ENCODE data around the gene ABCB1.
"Not testable (repeated sequence)": the region's sequence is repeated elsewhere in the genome, so short reads cannot be mapped to it uniquely, and the experiment has no call there.

DNA sequence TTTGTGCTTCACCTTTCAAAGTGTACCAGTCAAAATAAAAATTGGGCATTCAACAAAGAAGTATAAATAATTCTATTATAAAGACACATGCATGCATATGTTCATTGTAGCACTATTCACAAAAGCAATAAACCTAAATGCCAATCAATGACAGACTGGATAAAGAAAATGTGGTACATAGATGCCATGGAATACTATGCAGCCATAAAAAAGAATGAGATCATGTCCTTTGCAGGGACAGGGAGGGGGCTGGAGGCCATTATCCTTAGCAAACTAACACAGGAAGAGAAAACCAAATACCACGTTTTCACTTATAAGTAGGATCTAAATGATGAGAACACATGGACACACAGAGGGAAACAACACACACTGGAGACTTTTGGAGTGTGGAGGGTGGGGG is 28.2 kb downstream of the ABCB1 start:
- not testable (repeated sequence) for TF ChIP-seq GABPA (tag; conservative IDR thresholded peaks at IDR 0.05; ENCODE audit: low read depth); TCF7 (IDR thresholded peaks at IDR 0.05; ENCODE audit: borderline replicate concordance); ZNF274 (IDR thresholded peaks at IDR 0.05; ENCODE audit: borderline replicate concordance, low read depth, low read length)
- TF ChIP-seq, protein P1, sequence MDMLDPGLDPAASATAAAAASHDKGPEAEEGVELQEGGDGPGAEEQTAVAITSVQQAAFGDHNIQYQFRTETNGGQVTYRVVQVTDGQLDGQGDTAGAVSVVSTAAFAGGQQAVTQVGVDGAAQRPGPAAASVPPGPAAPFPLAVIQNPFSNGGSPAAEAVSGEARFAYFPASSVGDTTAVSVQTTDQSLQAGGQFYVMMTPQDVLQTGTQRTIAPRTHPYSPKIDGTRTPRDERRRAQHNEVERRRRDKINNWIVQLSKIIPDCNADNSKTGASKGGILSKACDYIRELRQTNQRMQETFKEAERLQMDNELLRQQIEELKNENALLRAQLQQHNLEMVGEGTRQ (CRISPR knock-in tag; IDR thresholded peaks at IDR 0.05), result not testable (repeated sequence)
- TF ChIP-seq, protein P2, sequence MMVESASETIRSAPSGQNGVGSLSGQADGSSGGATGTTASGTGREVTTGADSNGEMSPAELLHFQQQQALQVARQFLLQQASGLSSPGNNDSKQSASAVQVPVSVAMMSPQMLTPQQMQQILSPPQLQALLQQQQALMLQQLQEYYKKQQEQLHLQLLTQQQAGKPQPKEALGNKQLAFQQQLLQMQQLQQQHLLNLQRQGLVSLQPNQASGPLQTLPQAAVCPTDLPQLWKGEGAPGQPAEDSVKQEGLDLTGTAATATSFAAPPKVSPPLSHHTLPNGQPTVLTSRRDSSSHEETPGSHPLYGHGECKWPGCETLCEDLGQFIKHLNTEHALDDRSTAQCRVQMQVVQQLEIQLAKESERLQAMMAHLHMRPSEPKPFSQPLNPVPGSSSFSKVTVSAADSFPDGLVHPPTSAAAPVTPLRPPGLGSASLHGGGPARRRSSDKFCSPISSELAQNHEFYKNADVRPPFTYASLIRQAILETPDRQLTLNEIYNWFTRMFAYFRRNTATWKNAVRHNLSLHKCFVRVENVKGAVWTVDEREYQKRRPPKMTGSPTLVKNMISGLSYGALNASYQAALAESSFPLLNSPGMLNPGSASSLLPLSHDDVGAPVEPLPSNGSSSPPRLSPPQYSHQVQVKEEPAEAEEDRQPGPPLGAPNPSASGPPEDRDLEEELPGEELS (CRISPR knock-in tag; IDR thresholded peaks at IDR 0.05; ENCODE audit: borderline replicate concordance), result not testable (repeated sequence)

Measured in K562 (cell line).